GM12878 (cell line): ENCODE data around the gene ANXA3. TPM values are rescaled to one million over a fixed set of nuclear protein-coding genes. Genes with fewer than 3 reads are reported as not detected.

Experiments used
- ATAC-seq: fragments of 200-7000 bp; cut with Tn5 transposase; 3 replicates; pipeline ENCODE4 v1.9.1; 2020; ENCODE audit warnings: mild to moderate bottlenecking, moderate library complexity
- BruUV-seq: library from RNA; stranded (reverse); fragments of 400-500 nt; replicated peaks from 2 replicates; lab custom pipeline; 2021; lab: Mats Ljungman, UMichigan
- CTCF ChIA-PET: fragments of 300-600 bp; sonication (Branson Sonifier 250); formaldehyde crosslinking; extraction: SDS; loops from one replicate; lab custom pipeline; 2021; ENCODE audit warnings: inconsistent platforms; lab: Yijun Ruan, JAX
- POLR2A ChIA-PET: fragments of 350-600 bp; formaldehyde crosslinking; extraction: SDS; loops from one replicate; lab custom pipeline; 2021; ENCODE audit warnings: inconsistent platforms; lab: Charles Lee
- RAD21 ChIA-PET: fragments of 300-600 bp; sonication (Branson Sonifier 250); formaldehyde crosslinking; loops from one replicate; lab custom pipeline; 2023; ENCODE audit warnings: antibody characterized with exemption; ENCODE audit not compliant: unreplicated experiment; lab: Charles Lee
- SMC1A ChIA-PET: fragments of 300-600 bp; sonication (Branson Sonifier 250); formaldehyde crosslinking; loops from one replicate; lab custom pipeline; 2023; ENCODE audit not compliant: unreplicated experiment, uncharacterized antibody; lab: Charles Lee
- DNase-seq: peaks from one replicate; pipeline ENCODE4 v3.0.0-alpha.2; 2011; ENCODE audit warnings: low read depth, low spot score
- FAIRE-seq: peaks from 3 replicates; lab custom pipeline; 2011; peaks lifted over from hg19 to GRCh38; lab: Jason Lieb, UNC
- H2AFZ ChIP-seq: 2 replicates; pipeline ENCODE4 v1.6.0; 2011; ENCODE audit warnings: low read depth, low read length, control low read depth; ENCODE audit not compliant: control insufficient read depth
- H3K27ac ChIP-seq: 2 replicates; pipeline ENCODE4 v1.5.1; 2011; ENCODE audit warnings: control low read depth; ENCODE audit not compliant: control insufficient read depth, insufficient read depth
- H3K27me3 ChIP-seq, 2 experiments: replicated peaks in 1 of 2; 2 replicates each; pipeline versions ENCODE4 v1.6.0 to v1.6.1; 2011; ENCODE audit warnings: low read length in 1 of 2; ENCODE audit not compliant: control insufficient read depth in 2 of 2, insufficient read depth in 2 of 2
- H3K36me3 ChIP-seq, 2 experiments: 2 replicates each; pipeline ENCODE4 v1.5.1; 2011; ENCODE audit warnings: low read length in 1 of 2; ENCODE audit not compliant: control insufficient read depth in 2 of 2, insufficient read depth in 2 of 2
- H3K4me1 ChIP-seq: 2 replicates; pipeline ENCODE4 v1.6.1; 2011; ENCODE audit warnings: mild to moderate bottlenecking, low read length, moderate library complexity, mixed read lengths; ENCODE audit not compliant: control insufficient read depth, insufficient read depth
- H3K4me2 ChIP-seq: 2 replicates; pipeline ENCODE4 v1.6.0; 2011; ENCODE audit warnings: control low read depth; ENCODE audit not compliant: control insufficient read depth, insufficient read depth
- H3K4me3 ChIP-seq: fragments of 200-600 bp; sonication (generic); 2 replicates; pipeline ENCODE4 v1.5.1; 2016
- H3K79me2 ChIP-seq: 2 replicates; pipeline ENCODE4 v1.6.0; 2011; ENCODE audit warnings: low read length; ENCODE audit not compliant: control insufficient read depth, insufficient read depth
- H3K9ac ChIP-seq: 2 replicates; pipeline ENCODE4 v1.8.0; 2011; ENCODE audit warnings: low read length, control low read depth, mixed read lengths; ENCODE audit not compliant: control insufficient read depth, insufficient read depth
- H3K9me3 ChIP-seq: replicated peaks from 3 replicates; pipeline ENCODE4 v1.5.1; 2011; ENCODE audit warnings: mild to moderate bottlenecking, low read length; ENCODE audit not compliant: control insufficient read depth, insufficient read depth
- H4K20me1 ChIP-seq: 2 replicates; pipeline ENCODE4 v1.6.0; 2011; ENCODE audit not compliant: control insufficient read depth, insufficient read depth
- CREB1 ChIP-seq: IDR thresholded peaks from 2 replicates; pipeline ENCODE4 v1.6.1; 2012; ENCODE audit warnings: low read depth, mild to moderate bottlenecking, inconsistent platforms
- EGR1 ChIP-seq, 2 experiments: IDR thresholded peaks; 1 replicate in 1 of 2; 2 replicates in 1 of 2; pipeline ENCODE4 v1.6.1; 2011 to 2012; ENCODE audit warnings: low read depth in 2 of 2, low read length in 2 of 2, borderline replicate concordance in 1 of 2, mild to moderate bottlenecking in 1 of 2, moderate library complexity in 1 of 2
- EZH2 ChIP-seq: IDR thresholded peaks from 2 replicates; pipeline ENCODE4 v1.6.1; 2012; ENCODE audit warnings: low read depth, mild to moderate bottlenecking, control low read depth, inconsistent platforms, low read length, borderline replicate concordance; ENCODE audit not compliant: control insufficient read depth
- MEF2A ChIP-seq: IDR thresholded peaks from 2 replicates; pipeline ENCODE4 v1.6.1; 2011; ENCODE audit warnings: low read depth, mild to moderate bottlenecking, low read length, moderate library complexity; ENCODE audit not compliant: insufficient read depth
- MTA2 ChIP-seq: fragments of 450-650 bp; IDR thresholded peaks from 2 replicates; pipeline ENCODE4 v1.6.1; 2016; ENCODE audit warnings: low read depth, mild to moderate bottlenecking, moderate library complexity
- MYB ChIP-seq: fragments of 150-350 bp; IDR thresholded peaks from 2 replicates; pipeline ENCODE4 v1.6.1; 2014; ENCODE audit warnings: mild to moderate bottlenecking, low read depth, low read length, borderline replicate concordance
- MYC ChIP-seq: IDR thresholded peaks from 2 replicates; pipeline ENCODE4 v1.6.1; 2011; ENCODE audit warnings: mild to moderate bottlenecking, low read length, moderate library complexity, inconsistent platforms; ENCODE audit not compliant: insufficient read depth, insufficient replicate concordance, insufficient read length, severe bottlenecking
- NFYB ChIP-seq: IDR thresholded peaks from 2 replicates; pipeline ENCODE4 v1.6.1; 2011; ENCODE audit warnings: low read depth, mild to moderate bottlenecking, low read length, improper control_type of control experiment, moderate library complexity; ENCODE audit not compliant: insufficient read depth
- SIX5 ChIP-seq: IDR thresholded peaks from 2 replicates; pipeline ENCODE4 v1.6.1; 2011; ENCODE audit warnings: mild to moderate bottlenecking, low read depth, low read length, moderate library complexity; ENCODE audit not compliant: severe bottlenecking
- SMAD1 ChIP-seq: fragments of 450-650 bp; IDR thresholded peaks from 2 replicates; pipeline ENCODE4 v1.6.1; 2018; ENCODE audit warnings: mild to moderate bottlenecking, low read depth; ENCODE audit not compliant: partially characterized antibody
- SMARCA5 ChIP-seq: fragments of 450-650 bp; IDR thresholded peaks from 2 replicates; pipeline ENCODE4 v1.6.1; 2017; ENCODE audit warnings: mild to moderate bottlenecking
- SREBF1 ChIP-seq: IDR thresholded peaks from 2 replicates; pipeline ENCODE4 v1.6.1; 2012; ENCODE audit warnings: mild to moderate bottlenecking, low read length
- SUZ12 ChIP-seq: fragments of 200-600 bp; sonication (generic); IDR thresholded peaks from one replicate; pipeline ENCODE4 v1.6.1; 2018; ENCODE audit warnings: antibody characterized with exemption, mild to moderate bottlenecking; ENCODE audit not compliant: unreplicated experiment
- TAF1 ChIP-seq: IDR thresholded peaks from 2 replicates; pipeline ENCODE4 v1.6.1; 2011; ENCODE audit warnings: mild to moderate bottlenecking, low read depth, low read length, borderline replicate concordance
- TBL1XR1 ChIP-seq: IDR thresholded peaks from 2 replicates; pipeline ENCODE4 v1.6.1; 2012; ENCODE audit warnings: low read depth, low read length, improper control_type of control experiment
- ZNF274 ChIP-seq: IDR thresholded peaks from one replicate; pipeline ENCODE4 v1.8.0; 2011; ENCODE audit not compliant: insufficient read length, insufficient read depth
- WGBS: methylation state at CpG from one replicate; pipeline ENCODE4 v1.1.6; 2016; ENCODE audit warnings: low lambda C conversion rate; ENCODE audit not compliant: insufficient replicate concordance, insufficient coverage; ENCODE audit errors: missing lambda C conversion rate; 5-methylcytosine and 5-hydroxymethylcytosine counted together
- in situ Hi-C: fragments of 300-500 bp; cut with MboI; formaldehyde crosslinking; loops from 9 replicates; pipeline ENCODE4 v1.14.3; 2018; ENCODE audit warnings: mixed read lengths
- intact Hi-C: fragments of 100-400 bp; cut with micrococcal nuclease; formaldehyde crosslinking; loops from one replicate; pipeline ENCODE4 v1.14.2; 2022; ENCODE audit not compliant: unreplicated experiment
- polyA plus RNA-seq, 11 experiments: library from polyadenylated mRNA; depleted of rRNA in 4 of 11; unstranded in 6 of 11; stranded (reverse) in 5 of 11; fragments of >200 nt; fragmentation: Nextera tagmentation in 4 of 11; fragmentation: Illumina TruSeq in 1 of 11; extraction: Ambion mirVana in 4 of 11; extraction: Trizol in 1 of 11; gene quantifications; 1 replicate in 1 of 11; 2 replicates in 10 of 11; pipeline versions ENCODE4 v1.2.1 to v1.2.3, GENCODE V29; 2011 to 2016; ENCODE audit warnings: inconsistent platforms in 2 of 11, missing spikeins in 2 of 11, low read depth in 1 of 11
- total RNA-seq, 4 experiments: library from RNA; depleted of rRNA in 3 of 4; stranded (reverse); fragments of >200 nt in 3 of 4; fragmentation: Illumina TruSeq in 1 of 4; extraction: Trizol in 1 of 4; gene quantifications; 2 replicates each; pipeline versions ENCODE4 v1.2.1 to v1.2.3, GENCODE V29; 2013 to 2021
- TF ChIP-seq, protein P1 (sequence below): fragments of 450-650 bp; IDR thresholded peaks from 2 replicates; pipeline ENCODE4 v1.6.1; 2016; ENCODE audit warnings: mild to moderate bottlenecking
- TF ChIP-seq, protein P2 (sequence below): fragments of 450-650 bp; IDR thresholded peaks from 2 replicates; pipeline ENCODE4 v1.6.1; 2018; ENCODE audit warnings: mild to moderate bottlenecking, low read depth, moderate library complexity; ENCODE audit not compliant: partially characterized antibody
- TF ChIP-seq, protein P3 (sequence below): IDR thresholded peaks from 2 replicates; pipeline ENCODE4 v1.6.1; 2012; ENCODE audit warnings: low read depth, low read length, improper control_type of control experiment

The ANXA3 gene
- total and polyA plus RNA-seq, 10 of the 15 experiments (the other 5 are each of a cell fraction or from before 2014, with no cell fraction given): 0.28 to 14.7 (median 0.91) TPM

- TF ChIP-seq SIX5 (no peak), TBL1XR1 (no peak), SMARCA5 (no peak), MTA2 (no peak), SREBF1 (no peak), SMAD1 (no peak), CREB1 (no peak), EZH2 (no peak)
- TF ChIP-seq, protein P1, sequence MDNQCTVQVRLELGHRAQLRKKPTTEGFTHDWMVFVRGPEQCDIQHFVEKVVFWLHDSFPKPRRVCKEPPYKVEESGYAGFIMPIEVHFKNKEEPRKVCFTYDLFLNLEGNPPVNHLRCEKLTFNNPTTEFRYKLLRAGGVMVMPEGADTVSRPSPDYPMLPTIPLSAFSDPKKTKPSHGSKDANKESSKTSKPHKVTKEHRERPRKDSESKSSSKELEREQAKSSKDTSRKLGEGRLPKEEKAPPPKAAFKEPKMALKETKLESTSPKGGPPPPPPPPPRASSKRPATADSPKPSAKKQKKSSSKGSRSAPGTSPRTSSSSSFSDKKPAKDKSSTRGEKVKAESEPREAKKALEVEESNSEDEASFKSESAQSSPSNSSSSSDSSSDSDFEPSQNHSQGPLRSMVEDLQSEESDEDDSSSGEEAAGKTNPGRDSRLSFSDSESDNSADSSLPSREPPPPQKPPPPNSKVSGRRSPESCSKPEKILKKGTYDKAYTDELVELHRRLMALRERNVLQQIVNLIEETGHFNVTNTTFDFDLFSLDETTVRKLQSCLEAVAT: no peak
Measured at GRCh38 chr4:78584863-78585547, 33.4 kb downstream of the ANXA3 start (continued).

- no peak for TF ChIP-seq MYB
- TF ChIP-seq MEF2A: no peak
- TF ChIP-seq ZNF274: no peak
- TF ChIP-seq, protein P2, sequence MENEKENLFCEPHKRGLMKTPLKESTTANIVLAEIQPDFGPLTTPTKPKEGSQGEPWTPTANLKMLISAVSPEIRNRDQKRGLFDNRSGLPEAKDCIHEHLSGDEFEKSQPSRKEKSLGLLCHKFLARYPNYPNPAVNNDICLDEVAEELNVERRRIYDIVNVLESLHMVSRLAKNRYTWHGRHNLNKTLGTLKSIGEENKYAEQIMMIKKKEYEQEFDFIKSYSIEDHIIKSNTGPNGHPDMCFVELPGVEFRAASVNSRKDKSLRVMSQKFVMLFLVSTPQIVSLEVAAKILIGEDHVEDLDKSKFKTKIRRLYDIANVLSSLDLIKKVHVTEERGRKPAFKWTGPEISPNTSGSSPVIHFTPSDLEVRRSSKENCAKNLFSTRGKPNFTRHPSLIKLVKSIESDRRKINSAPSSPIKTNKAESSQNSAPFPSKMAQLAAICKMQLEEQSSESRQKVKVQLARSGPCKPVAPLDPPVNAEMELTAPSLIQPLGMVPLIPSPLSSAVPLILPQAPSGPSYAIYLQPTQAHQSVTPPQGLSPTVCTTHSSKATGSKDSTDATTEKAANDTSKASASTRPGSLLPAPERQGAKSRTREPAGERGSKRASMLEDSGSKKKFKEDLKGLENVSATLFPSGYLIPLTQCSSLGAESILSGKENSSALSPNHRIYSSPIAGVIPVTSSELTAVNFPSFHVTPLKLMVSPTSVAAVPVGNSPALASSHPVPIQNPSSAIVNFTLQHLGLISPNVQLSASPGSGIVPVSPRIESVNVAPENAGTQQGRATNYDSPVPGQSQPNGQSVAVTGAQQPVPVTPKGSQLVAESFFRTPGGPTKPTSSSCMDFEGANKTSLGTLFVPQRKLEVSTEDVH: no peak
- no peak for TF ChIP-seq SUZ12
- no peak for TF ChIP-seq MYC
- no peak for TF ChIP-seq TAF1
- no peak for TF ChIP-seq EGR1 (IDR thresholded peaks at IDR 0.05; ENCODE audit: borderline replicate concordance in 1 of 2, low read depth in 2 of 2, low read length in 2 of 2)
- TF ChIP-seq SIX5: no peak
- TF ChIP-seq NFYB: no peak
- TF ChIP-seq, protein P3, sequence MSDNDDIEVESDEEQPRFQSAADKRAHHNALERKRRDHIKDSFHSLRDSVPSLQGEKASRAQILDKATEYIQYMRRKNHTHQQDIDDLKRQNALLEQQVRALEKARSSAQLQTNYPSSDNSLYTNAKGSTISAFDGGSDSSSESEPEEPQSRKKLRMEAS: no peak
- TF ChIP-seq, all 136 proteins: peak for 0
- WGBS: 29% methylated on average over 1 of the region's 1 CpG
- Histone ChIP-seq H3K4me2 (no peak overlapping the region), H3K4me3 (no peak overlapping the region), H2AFZ (no peak overlapping the region), H3K27ac (no peak overlapping the region), H3K9ac (no peak overlapping the region), H3K79me2 (no peaks in the 10 kb centered on the region), H3K27me3 (no peaks in the 10 kb centered on the region), H3K4me1 (no peaks in the 10 kb centered on the region), H3K36me3 (no peaks in the 10 kb centered on the region), H3K9me3 (no peaks in the 10 kb centered on the region), H4K20me1 (no peaks in the 10 kb centered on the region)
- no peak for FAIRE-seq
- ChIA-PET POLR2A (no interaction called here), RAD21 (no interaction called here), SMC1A (no interaction called here), CTCF (no interaction called here)
- in situ Hi-C loops: no loop called here
- BruUV-seq: no TSS peak
- no peak for ATAC-seq
- intact Hi-C loops: no loop called here
- no peak for DNase-seq
Measured at GRCh38 chr4:78585633-78586032, 34.1 kb downstream of the ANXA3 start.
